T47D (cell line): ENCODE data around the gene PPP1R16B.

Source experiments
- DNase-seq, 2 experiments: peaks; one replicate each; pipeline versions ENCODE4 v3.0.0 to v3.0.0-alpha.2; 2011 to 2012; ENCODE audit warnings: low read depth in 1 of 2, low spot score in 1 of 2
- JUND ChIP-seq: IDR thresholded peaks from 2 replicates; pipeline ENCODE4 v1.6.1; 2012; ENCODE audit warnings: low read depth
- in situ Hi-C: cut with HindIII; loops from 2 replicates; pipeline ENCODE4 v1.10.0; 2016; ENCODE audit warnings: low sequenced_read_pairs, low pct_unique_long_range_greater_than_20kb

PPP1R16B gene

DNA sequence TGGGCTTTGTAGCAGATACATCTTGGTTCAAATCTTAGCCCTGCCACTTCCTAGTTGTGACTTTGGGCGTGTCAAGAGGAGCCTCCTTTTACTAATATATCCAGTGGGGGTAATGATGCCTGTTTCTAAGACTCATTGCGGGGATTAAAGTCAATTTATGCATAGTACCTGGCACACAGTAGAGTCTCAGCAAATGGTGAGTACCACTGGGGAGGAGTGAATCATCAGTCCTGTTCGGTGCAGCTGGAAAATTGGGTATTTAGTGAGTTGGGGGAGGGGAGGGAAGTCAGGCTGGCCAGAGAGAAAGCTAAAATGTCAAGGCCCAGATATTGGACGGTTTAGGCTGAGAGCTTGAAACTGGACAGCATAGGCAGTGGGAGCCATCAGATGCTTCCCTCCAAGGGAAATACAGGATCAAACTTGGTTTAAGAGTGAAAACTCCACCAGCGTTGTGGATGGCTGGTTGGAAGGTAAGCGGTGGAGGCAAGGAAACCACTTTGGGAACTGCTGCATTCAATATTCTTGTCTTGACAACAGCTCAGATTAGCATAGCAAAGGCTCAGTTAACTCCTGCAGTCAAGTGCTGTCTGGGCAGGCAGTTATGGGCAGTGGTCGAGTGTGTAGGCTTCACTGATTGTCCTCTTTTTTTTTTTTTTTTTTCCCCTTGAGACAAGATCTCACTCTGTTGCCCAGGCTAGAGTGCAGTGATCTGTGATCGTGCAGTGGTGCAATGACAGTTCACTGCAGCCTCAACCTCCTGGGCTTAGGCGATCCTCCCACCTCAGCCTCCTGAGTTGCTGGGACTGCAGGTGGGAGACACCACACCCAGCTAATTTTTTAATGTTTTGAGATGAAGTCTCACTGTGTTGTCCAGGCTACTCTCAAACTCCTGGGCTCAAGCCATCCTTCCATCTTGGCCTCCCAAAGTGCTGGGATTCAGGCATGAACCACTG, 12.9 kb downstream of the PPP1R16B start:
- no peak for TF ChIP-seq JUND
- no peak for DNase-seq
- in situ Hi-C loops: no loop called here

GRCh38 chr20:38825571-38825900, 20.0 kb downstream of the PPP1R16B start:
- in situ Hi-C loops: no loop called here
- TF ChIP-seq JUND: no peak
- no peak for DNase-seq

DNA sequence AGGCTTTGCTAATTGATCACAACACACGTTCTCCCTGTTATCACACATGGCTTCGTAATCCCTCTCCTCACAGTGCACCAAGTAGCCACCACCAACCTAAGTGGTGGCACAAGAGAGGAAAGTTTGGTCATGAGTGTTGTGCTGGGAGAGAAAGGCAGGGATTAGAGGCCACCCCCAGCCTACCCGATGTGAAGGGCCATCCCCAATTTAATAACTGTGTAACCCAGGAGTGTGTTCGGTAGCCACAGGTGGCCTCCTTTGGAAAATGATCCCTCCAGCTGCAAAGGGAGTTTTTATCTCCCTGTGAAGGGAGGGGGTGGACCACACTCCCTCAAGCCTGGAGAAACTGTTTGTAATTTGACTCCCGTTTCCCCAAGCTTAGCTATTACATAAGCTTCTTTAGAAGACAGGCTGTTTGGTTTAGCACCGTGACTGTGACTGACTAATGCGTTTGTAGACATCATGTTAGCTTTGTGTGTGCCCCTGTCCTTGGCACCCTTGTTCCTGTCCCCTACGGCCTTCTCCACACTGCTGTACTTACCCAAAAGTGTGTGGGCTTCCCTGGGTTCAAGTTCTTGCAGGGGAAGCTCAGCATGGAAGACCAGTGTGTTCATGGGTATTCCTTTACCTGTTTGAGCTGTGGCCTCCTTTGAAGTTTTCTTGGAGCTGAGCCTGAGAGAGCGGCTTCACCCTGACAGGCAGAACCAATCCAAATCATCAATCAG, 20.6 kb downstream of the PPP1R16B start:
- DNase-seq: peak in 1 of 2 experiments; percentile 69
- in situ Hi-C loops: no loop called here
- no peak for TF ChIP-seq JUND

DNA sequence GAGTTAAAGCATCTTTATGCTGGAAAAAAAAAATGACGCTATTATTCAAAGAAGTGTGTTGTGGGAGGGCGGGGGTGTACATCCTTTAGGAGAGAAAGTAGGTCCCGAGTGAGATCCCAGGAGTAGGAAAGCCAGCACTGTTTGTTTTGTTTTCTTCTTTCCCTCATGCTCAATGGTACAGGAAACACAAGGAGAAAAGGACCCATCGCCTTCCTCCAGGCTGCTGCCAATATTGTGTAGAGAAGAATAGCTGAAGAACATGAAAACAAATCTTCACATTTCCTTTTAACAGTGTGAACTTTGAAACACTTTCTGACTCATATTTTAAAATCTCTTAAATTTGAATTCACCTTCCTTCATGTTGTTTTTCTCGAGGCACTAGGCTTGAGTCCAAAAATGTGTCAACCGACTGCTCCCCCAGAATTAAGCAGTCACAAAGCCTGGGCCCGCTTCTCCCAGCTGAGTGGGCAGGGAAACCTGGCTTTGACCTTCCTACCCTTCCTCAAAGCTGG, 22.3 kb downstream of the PPP1R16B start:
- no peak for DNase-seq
- in situ Hi-C loops: no loop called here
- no peak for TF ChIP-seq JUND

GRCh38 chr20:38828514-38829295, 23.2 kb downstream of the PPP1R16B start:
- in situ Hi-C loops: no loop called here
- no peak for TF ChIP-seq JUND
- DNase-seq: no peak

- in situ Hi-C loops: no loop called here
- no peak for TF ChIP-seq JUND
- no peak for DNase-seq
These were observed 23.9 kb downstream of the PPP1R16B start for GRCh38 chr20:38829296-38829875.

DNA sequence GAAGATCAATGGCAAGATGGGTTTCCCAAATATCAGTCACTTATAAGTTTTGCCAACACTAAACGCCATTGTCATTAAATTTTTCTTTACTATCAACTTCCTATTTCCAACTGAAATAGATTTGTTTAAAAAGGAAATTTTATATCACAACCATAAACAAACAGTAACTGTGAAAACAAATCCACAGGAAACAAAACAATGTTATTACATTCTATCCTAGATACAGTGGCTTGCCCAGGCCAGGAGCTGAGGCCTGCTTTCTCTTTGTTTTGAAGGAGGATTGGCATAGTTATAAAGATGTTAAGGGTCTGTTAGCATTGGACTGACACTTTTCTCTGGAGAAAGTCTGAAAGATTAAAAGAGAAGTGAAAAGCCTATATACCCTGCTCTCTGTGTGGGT, 24.9 kb downstream of the PPP1R16B start:
- no peak for TF ChIP-seq JUND
- in situ Hi-C loops: no loop called here
- no peak for DNase-seq

GRCh38 chr20:38831049-38831691, 25.7 kb downstream of the PPP1R16B start:
- no peak for TF ChIP-seq JUND
- no peak for DNase-seq
- in situ Hi-C loops: no loop called here

- no peak for TF ChIP-seq JUND
- DNase-seq: no peak
- in situ Hi-C loops: no loop called here
These were observed 26.6 kb downstream of the PPP1R16B start for GRCh38 chr20:38831995-38832620.

- in situ Hi-C loops: no loop called here
- no peak for DNase-seq
- TF ChIP-seq JUND: no peak
These were observed 27.8 kb downstream of the PPP1R16B start for GRCh38 chr20:38833154-38833856.

- in situ Hi-C loops: no loop called here
- TF ChIP-seq JUND: no peak
- DNase-seq: no peak
These were observed 28.3 kb downstream of the PPP1R16B start for GRCh38 chr20:38833857-38834164.
